ENCODE results near the gene CNFN. TPM values are rescaled to one million over a fixed set of nuclear protein-coding genes. Genes with fewer than 3 reads are reported as not detected.

Gene CNFN
- total and polyA plus RNA-seq, 8 donors = 0.32 to 3.2 (median 0.55) TPM; not detected in 1

GRCh38 chr19:42376177-42376555, 13.9 kb downstream of the CNFN start:
- peaks cover 8 to 21% of the 10 kb centered on the region in 2 donors for H3K27me3 ChIP-seq
- DNase-seq (no peak), ATAC-seq (no peak)
- H3K27ac ChIP-seq = no peak overlapping the region
- peaks cover 0 to 24% of the 10 kb centered on the region in 2 donors for H3K36me3 ChIP-seq
- no peaks in the 10 kb centered on the region for H3K9me3 ChIP-seq
- TF ChIP-seq, protein P1, sequence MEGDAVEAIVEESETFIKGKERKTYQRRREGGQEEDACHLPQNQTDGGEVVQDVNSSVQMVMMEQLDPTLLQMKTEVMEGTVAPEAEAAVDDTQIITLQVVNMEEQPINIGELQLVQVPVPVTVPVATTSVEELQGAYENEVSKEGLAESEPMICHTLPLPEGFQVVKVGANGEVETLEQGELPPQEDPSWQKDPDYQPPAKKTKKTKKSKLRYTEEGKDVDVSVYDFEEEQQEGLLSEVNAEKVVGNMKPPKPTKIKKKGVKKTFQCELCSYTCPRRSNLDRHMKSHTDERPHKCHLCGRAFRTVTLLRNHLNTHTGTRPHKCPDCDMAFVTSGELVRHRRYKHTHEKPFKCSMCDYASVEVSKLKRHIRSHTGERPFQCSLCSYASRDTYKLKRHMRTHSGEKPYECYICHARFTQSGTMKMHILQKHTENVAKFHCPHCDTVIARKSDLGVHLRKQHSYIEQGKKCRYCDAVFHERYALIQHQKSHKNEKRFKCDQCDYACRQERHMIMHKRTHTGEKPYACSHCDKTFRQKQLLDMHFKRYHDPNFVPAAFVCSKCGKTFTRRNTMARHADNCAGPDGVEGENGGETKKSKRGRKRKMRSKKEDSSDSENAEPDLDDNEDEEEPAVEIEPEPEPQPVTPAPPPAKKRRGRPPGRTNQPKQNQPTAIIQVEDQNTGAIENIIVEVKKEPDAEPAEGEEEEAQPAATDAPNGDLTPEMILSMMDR (IDR thresholded peaks at IDR 0.05) = no peak
- no peak overlapping the region for H3K4me3 ChIP-seq
- H3K4me1 ChIP-seq = no peaks in the 10 kb centered on the region
- intact Hi-C loops (cut with DNase I) = no loop called here

- H3K36me3 ChIP-seq = peaks cover 0 to 25% of the 10 kb centered on the region in 2 donors
- H3K4me1 ChIP-seq = no peaks in the 10 kb centered on the region
- H3K4me3 ChIP-seq = no peak overlapping the region
- ATAC-seq (no peak), DNase-seq (peak in 1 of 4 donors; percentile 67)
- H3K27ac ChIP-seq = no peak overlapping the region
- H3K9me3 ChIP-seq = no peaks in the 10 kb centered on the region
- TF ChIP-seq, protein P1 (IDR thresholded peaks at IDR 0.05) = no peak
- intact Hi-C loops (cut with DNase I) = no loop called here
- H3K27me3 ChIP-seq = peaks cover 2 to 16% of the 10 kb centered on the region in 2 donors
These were observed 14.5 kb downstream of the CNFN start for GRCh38 chr19:42375415-42376176.

GRCh38 chr19:42374826-42375376, 15.2 kb downstream of the CNFN start:
- Histone ChIP-seq H3K4me1 (no peaks in the 10 kb centered on the region), H3K27me3 (peaks cover 0 to 9% of the 10 kb centered on the region in 2 donors), H3K4me3 (no peak overlapping the region), H3K36me3 (peaks cover 0 to 25% of the 10 kb centered on the region in 2 donors), H3K9me3 (no peaks in the 10 kb centered on the region), H3K27ac (no peak overlapping the region)
- TF ChIP-seq, protein P1 (IDR thresholded peaks at IDR 0.05) = no peak
- intact Hi-C loops (cut with DNase I) = no loop called here
- DNase-seq (no peak), ATAC-seq (no peak)

DNA sequence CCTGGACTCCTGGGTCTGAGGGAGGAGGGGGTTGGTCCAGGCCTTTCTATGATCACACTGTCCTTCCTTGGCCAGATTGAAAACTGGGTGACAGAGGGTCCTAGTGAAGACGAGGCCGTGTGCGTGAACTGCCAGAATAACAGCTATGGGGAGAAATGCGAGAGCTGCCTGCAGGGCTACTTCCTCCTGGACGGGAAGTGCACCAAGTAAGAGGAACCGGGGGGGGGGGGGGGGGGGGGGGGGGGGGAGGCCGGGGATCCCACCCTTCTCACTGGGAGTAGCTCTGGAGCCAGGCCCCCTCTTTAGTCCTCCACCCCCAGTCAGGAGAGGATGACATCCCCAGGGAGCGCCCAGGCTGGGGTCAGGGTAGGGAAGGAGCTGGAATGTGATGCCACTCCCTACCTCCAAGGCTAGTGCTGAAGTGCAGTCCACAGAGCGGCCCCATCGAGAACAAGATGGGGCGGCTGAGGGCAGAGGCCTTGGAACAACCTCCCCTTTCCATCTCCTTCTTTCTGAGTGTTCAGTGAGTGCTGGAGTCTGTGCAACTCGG, 19.4 kb downstream of the CNFN start:
- Histone ChIP-seq H3K9me3 (no peaks in the 10 kb centered on the region), H3K36me3 (peaks cover 0 to 15% of the 10 kb centered on the region in 2 donors), H3K4me3 (no peak overlapping the region), H3K4me1 (no peaks in the 10 kb centered on the region), H3K27me3 (no peaks in the 10 kb centered on the region), H3K27ac (no peak overlapping the region)
- no peak for ATAC-seq
- no peak for DNase-seq
- TF ChIP-seq, protein P1 (IDR thresholded peaks at IDR 0.05) = no peak
- intact Hi-C loops (cut with DNase I) = no loop called here

DNA sequence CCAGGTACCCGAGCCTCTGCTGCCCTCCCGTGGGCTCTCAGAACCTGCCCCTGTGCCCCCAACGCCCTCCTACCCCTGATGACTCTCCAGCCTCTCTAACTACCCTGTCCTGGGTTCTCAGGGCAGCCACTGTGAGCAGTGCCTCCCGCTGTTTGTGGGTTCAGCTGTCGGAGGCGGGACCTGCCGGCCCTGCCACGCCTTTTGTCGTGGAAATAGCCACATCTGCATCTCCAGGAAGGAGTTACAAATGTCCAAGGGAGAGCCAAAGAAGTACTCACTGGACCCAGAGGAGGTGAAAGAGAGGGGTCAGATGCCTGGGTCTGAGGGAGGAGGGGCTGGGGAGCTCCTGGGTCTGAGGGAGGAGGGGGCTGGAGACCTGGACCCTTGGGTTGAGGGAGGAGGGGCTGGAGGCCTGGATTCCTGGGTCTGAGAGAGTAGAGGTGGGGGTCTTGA, 20.0 kb downstream of the CNFN start:
- Histone ChIP-seq H3K27me3 (no peaks in the 10 kb centered on the region), H3K36me3 (peaks cover 0 to 9% of the 10 kb centered on the region in 2 donors), H3K4me3 (no peak overlapping the region), H3K27ac (no peak overlapping the region), H3K9me3 (no peaks in the 10 kb centered on the region), H3K4me1 (no peaks in the 10 kb centered on the region)
- intact Hi-C loops (cut with DNase I) = no loop called here
- DNase-seq (no peak), ATAC-seq (no peak)
- TF ChIP-seq, protein P1 (IDR thresholded peaks at IDR 0.05) = no peak

All from left lung (tissue), 10 donors.